ENCODE data around the gene PTPN23.
"Not testable (repeated sequence)": the region's sequence is repeated elsewhere in the genome, so short reads cannot be mapped to it uniquely, and the experiment has no call there.

Gene PTPN23

DNA sequence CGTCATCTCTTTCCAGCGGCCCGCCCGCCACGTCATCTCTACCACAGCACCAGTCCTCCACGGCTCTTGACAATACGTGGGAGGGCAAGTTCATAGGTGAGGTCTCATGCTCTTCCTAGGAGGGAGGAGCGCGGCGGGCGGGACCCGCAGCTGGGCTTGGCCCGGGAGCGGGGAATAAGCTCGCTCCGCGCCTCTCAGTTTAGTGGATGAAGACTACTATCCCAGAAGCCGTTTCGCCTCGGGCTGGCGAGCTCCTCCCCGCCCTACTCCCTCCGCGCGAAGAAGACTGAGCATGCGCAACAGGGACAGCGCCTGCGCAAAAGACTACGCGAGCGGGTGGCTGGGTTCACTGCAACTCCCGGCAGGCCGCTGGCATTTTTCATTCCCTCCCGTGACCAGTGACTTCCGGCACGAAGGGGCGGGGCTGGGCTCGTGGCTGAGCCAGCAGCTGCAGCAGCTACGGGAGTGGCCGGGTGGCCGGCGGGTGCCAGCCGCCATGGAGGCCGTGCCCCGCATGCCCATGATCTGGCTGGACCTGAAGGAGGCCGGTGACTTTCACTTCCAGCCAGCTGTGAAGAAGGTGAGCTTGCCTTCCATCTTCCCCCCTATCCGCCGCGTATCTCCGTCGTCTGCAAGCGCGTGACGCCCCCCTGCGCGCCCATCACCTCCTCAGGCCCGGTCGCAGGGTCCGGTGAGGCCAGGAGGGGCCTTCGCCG is at the start of gene PTPN23:
Gene PTPN23, plus strand, starts transcription at position 421 of the 716 bp plus-strand sequence. Its CDS starts 76 bp downstream, at position 497.
- peak; percentile 99 for DNase-seq

GRCh38 chr3:47333907-47334306 is 46.9 kb upstream of the PTPN23 start:
- DNase-seq: no peak

- DNase-seq: no peak
These were observed 43.2 kb upstream of the PTPN23 start for GRCh38 chr3:47337656-47338055.

- DNase-seq: no peak
These were observed 40.9 kb upstream of the PTPN23 start for GRCh38 chr3:47339951-47340350.

DNA sequence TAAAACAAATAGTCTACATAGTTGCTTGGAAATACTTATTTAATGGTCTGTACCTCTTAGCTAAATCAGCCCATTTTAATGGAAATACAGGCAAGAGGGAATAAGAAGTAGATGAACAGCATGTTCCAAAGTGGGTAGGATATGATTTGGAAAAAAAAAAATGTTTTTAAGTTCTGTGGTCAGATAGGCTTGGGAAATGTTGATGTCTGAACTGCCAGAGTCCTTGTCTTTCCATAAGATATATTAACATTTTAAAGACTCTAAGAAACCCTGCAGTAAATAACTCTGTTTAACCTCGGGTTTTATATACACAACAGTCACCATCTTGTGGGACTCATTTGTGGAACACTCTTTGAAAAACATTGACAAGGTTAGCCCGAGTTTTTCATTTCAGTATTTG is 40.0 kb upstream of the PTPN23 start:
- DNase-seq: no peak

DNA sequence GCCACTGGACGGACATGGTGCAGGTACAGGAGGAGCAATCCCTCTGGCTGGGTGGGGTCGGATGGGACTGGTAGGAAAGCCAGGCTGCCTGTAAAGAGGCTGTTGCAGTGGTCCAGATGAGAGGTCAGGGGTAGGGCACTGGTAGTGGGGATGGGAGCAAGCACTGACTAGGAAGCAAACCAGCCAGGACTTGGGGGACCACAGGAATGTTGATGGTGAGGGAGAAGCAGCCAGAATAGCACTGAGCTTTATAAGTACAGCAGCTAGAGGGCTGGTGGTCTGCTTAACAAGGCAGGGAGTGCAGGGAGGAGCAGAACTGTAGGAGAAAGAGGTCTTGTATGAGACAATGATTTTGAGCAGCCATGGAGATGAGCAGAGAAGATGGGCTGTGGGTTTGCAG is 38.7 kb upstream of the PTPN23 start:
- DNase-seq: no peak

DNA sequence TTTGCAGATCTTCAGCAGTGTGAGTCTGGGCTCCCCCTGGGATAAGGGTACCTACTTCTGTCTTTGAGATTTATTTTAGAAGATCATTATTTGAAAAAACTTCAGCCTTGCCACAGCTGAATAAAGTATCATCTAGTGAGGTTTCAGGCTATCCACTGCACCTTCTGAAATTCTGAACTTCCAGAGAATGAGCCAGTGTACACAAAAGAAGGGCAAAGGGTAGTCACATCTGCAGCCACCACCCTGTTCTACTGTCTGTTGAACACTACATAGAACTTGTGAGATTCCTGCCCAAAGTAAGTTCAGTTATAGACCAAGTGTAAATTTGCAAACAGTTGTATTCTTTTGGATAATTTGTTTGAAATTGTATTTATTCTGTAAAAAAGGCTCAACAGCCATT is 38.0 kb upstream of the PTPN23 start:
- DNase-seq: no peak

DNA sequence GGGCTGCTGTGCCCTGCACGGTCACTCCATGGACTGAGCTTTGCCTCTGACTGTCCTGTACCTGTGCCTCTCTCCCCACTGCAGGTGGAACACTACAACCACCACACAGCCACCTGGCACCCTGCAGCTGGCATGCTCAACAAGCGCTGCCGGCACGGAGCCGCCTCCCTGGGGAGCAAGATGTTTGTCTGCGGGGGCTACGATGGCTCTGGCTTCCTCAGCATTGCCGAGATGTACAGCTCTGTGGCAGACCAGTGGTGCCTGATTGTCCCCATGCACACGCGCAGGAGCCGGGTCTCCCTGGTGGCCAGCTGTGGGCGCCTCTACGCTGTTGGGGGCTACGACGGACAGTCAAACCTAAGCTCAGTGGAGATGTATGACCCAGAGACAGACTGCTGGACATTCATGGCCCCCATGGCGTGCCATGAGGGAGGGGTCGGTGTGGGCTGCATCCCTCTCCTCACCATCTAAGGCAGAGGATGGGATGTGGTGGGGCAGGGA is 37.3 kb upstream of the PTPN23 start:
- no peak for DNase-seq

- no peak for DNase-seq
These were observed 35.9 kb upstream of the PTPN23 start for GRCh38 chr3:47344971-47345370.

DNA sequence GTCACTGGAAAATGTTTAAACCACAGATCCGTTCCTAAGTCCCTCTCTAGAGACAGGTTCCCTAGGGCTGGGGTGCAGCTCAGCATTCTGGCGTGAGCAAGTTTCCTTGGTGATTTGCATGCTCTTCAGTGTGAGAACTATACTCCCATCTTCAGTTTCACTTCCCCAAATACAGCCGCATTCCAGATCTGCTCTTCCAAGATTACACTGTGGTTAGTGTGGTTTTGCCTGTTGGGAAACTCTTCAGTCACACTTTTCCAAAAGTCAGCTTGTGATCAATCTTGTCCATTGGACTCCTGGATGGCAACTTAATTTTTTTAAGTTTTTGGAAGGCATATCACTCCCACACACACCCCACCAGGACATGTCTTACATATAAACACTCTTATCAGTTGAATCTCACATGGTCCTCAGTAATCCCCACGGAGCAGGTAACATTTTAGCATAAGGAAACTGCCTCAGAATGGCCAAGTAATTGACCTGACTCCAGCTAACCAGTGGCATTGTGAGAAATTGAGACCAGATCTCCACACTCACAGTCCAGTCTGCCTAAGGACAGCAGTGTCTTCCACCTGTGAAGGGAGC is 33.5 kb upstream of the PTPN23 start:
- DNase-seq: no peak

- DNase-seq: no peak
These were observed 32.2 kb upstream of the PTPN23 start for GRCh38 chr3:47348411-47349154.

GRCh38 chr3:47355010-47355409 is 25.8 kb upstream of the PTPN23 start:
- DNase-seq: no peak

- no peak for DNase-seq
These were observed 24.6 kb upstream of the PTPN23 start for GRCh38 chr3:47356201-47356600.

GRCh38 chr3:47359323-47359722 is 21.5 kb upstream of the PTPN23 start:
- DNase-seq: no peak

DNA sequence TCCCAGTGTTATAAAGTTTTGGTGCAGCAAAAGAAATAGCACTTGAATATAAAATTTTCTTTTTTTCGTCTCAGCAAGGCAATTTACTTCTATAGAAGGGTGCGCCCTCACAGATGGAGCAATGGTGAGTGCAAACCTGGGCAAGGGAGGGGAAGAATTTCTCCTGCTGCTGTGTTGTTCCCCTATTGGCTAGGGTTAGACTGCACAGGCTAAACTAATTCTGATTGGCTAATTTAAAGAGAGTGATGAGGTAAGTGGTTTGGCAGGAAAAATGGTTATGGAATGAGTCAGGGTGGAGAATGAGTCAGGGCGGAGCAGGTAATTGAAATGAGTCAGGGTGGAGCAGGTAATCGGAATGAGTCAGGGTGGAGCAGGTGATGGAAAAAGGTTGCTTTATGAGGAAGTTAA is 20.7 kb upstream of the PTPN23 start:
- not testable (repeated sequence) for DNase-seq

DNA sequence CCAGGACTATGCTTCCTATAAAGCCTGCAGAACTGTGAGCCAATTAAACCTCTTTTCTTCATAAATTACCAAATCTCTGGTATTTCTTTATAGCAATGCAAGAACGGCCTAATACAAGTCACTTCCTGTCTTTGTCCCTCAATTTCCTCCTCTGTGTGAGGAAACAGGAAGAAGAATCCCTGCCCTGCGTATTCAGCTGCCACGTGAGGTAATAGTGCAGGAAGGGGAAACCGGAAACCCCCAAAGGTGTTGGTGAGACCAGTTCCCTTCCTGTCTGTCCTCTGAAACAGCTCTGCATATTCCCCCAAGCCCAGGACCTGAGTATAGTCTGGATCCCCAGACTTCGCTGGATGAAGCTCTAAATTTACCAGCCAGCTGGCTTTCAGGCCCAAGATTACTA is 18.1 kb upstream of the PTPN23 start:
- DNase-seq: peak; percentile 45

DNA sequence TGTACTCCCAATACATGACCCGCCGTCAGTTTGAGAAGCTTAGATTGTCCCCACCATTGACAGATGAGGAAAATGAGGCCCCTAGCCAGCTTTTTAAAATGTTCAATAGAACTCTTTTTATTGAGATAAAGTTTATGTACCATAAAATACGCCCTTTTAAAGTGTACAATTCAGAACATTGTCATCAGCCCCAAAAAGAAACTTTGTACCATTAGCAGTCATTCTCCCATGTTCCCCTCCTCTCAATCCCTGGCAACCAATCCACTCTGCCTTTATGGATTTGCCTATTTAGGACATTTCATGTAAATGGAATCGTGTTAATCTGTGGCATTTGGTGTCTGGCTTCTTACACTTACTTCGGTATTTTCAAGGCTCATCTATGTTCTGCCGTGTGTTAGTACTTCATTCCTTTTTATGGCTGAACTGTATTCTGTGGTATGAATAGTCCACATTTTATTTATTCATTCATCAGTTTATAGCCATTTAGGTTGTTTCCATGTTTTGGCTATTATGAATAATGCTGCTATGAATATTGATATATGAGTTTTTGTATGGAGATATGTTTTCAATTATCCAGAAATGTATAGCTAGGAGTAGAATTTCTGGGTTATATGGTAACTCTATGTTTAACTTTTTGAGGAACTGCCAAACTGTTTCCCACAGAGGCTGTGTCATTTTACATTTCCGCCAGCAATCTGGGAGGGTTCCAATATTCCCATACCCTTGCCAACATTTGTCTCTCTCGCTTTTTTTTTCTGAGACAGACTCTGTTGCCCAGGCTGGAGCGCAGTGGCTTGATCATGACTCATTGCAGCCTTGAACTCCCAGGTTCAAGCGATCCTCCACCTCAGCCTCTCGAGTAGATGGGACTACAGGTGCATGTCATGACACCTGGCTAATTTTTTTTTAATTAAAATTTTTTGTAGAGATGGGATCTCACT is 15.3 kb upstream of the PTPN23 start:
- no peak for DNase-seq

DNA sequence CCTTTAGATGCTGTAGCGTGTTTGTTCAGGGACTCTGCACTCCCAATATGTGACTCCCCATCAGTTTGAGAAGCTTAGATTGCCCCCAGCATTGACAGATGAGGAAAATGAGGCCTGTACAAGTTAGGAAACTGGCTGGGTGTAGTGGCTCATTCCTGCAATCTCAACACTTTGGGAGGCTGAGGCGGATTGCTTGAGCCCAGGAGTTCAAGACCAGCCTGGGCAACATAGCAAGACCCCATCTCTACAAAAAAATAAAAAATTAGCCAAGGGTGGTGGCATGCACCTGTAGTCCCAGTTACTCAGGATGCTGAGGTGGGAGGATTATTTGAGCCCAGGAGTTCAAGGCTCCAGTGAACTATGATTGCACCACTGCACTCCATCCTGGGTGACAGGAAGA is 14.0 kb upstream of the PTPN23 start:
- DNase-seq: no peak

DNA sequence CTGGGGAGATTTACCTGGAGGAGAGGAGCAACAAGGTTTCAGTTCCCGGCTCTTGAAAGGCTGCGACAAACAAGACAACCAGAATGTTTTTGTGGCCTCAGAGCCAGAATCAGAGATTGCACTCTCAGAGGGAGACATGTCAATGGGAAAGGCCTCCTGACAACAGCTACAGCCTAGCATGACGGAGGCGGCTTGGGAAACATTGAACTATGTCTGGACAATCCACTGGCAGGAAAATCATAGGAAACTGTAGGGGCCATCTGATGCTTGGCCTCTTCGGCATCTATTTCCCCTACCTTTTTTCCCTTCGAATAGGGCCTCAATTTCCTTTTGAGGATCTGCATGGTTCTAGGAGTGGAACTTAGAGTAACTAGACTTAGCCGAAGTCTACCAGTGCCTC is 13.2 kb upstream of the PTPN23 start:
- DNase-seq: no peak

DNA sequence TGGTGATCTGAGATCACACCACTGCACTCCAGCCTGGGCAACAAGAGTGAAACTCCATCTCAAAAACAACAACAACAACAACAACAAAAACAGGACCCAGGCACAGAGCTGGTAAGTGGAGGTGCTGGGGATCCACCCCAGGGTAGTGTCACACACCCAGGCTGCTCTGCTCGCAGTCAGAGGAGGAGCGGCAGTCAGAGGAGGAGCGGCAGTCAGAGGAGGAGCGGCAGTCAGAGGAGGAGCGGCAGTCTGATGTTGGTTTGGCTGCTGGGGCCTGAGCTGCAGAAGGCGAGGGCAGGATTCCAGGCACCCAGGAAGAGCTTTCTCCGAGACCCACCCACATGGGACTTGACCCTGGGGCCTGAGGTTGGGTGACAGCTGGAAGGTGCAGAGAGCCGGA is 10.8 kb upstream of the PTPN23 start:
- not testable (repeated sequence) for DNase-seq

DNA sequence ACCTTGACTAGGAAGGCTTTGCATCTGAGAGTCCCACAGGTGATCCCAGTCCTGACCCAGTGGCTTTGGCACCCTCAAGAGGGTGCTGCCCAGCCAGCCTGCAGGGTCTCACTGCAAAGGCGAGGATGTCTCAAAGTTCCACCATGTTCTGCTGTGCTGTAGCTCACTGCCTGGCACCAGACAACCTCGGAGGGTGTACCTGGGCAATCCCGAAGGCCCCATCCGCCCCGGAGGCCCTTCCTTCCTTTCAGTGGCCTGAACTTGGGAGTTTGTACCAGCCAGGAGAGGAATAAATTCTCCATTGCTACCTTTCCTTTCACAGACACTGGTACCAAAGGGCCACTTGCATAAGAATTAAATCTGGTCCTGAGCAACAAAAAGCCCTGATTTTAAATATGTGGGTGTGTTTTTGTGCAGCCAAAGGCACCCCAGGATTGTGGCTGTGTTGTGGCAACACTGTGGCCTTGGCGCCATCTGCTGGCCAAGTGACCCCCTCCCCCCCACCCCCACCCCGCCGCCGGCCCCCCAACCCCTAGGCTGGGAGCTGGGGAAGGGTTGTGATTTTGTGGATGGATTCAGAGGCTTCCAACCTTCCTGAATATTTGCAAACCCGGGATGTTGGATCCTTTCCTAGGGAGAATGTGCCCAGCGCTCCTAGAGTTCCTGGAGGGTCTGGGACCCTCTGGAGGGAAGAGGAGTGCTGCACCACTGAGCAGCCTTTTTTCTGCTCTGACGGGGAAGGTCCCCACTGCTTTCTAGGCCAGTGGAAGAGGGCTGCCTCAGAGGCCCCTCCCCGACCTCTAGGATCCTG is 9.7 kb upstream of the PTPN23 start:
- DNase-seq: peak; percentile 28

GRCh38 chr3:47374587-47374986 is 6.2 kb upstream of the PTPN23 start:
- DNase-seq: no peak

Measured in CD4-positive, alpha-beta T cell treated with Interleukin-17A for 1 hour (primary cell).